Lower leg skin (tissue), 3 donors: ENCODE results near the gene TLDC2.

Experiments
- CTCF ChIP-seq, 3 donors: fragments of 450-650 bp; IDR thresholded peaks; one replicate each; pipeline ENCODE4 v1.5.1; 2016; ENCODE audit warnings: antibody characterized with exemption in 3 of 3, mild to moderate bottlenecking in 3 of 3, moderate library complexity in 2 of 3
- POLR2A ChIP-seq, 2 donors: fragments of 450-650 bp; IDR thresholded peaks; one replicate each; pipeline ENCODE4 v1.6.1; 2016 to 2017; ENCODE audit warnings: antibody characterized with exemption in 2 of 2, mild to moderate bottlenecking in 1 of 2, moderate library complexity in 1 of 2

- TF ChIP-seq CTCF (IDR thresholded peaks at IDR 0.05) (no peak), POLR2A (IDR thresholded peaks at IDR 0.05) (no peak)
These were observed 49.2 kb upstream of the TLDC2 start for GRCh38 chr20:36826554-36827244.
